Panc1 (cell line): Measurements from ENCODE around the gene CLRN3. TPM values are rescaled to one million over a fixed set of nuclear protein-coding genes. Genes with fewer than 3 reads are reported as not detected.

Source experiments
- ATAC-seq: fragments of 200-7000 bp; cut with Tn5 transposase; 2 replicates; pipeline ENCODE4 v1.9.1; 2020; ENCODE audit warnings: mild to moderate bottlenecking, moderate library complexity
- BruUV-seq: library from RNA; stranded (reverse); fragments of 400-500 nt; replicated peaks from 2 replicates; lab custom pipeline; 2021; lab: Mats Ljungman, UMichigan
- CTCF ChIA-PET: fragments of 300-600 bp; sonication (Branson Sonifier 250); formaldehyde crosslinking; loops from one replicate; lab custom pipeline; 2022; ENCODE audit warnings: antibody characterized with exemption; lab: Charles Lee
- POLR2A ChIA-PET: fragments of 300-600 bp; sonication (Branson Sonifier 250); formaldehyde crosslinking; loops from one replicate; lab custom pipeline; 2022; ENCODE audit warnings: antibody characterized with exemption; lab: Charles Lee
- DNase-seq: peaks from one replicate; pipeline ENCODE4 v3.0.0-alpha.2; 2010; ENCODE audit warnings: low read depth, low spot score
- H3K27ac ChIP-seq: 2 replicates; pipeline ENCODE4 v1.5.1; 2011; ENCODE audit warnings: mild to moderate bottlenecking, low read length, inconsistent platforms
- H3K27me3 ChIP-seq: fragments of 200-500 bp; sonication (Bioruptor generic); 2 replicates; pipeline ENCODE4 v1.6.0; 2014; ENCODE audit warnings: low read length, inconsistent platforms; ENCODE audit not compliant: control insufficient read depth, insufficient read depth
- H3K36me3 ChIP-seq: fragments of 200-500 bp; sonication (Bioruptor generic); 2 replicates; pipeline ENCODE4 v1.5.1; 2014; ENCODE audit warnings: inconsistent platforms, mild to moderate bottlenecking, low read length, moderate library complexity; ENCODE audit not compliant: control insufficient read depth, insufficient read depth
- H3K4me1 ChIP-seq: 2 replicates; pipeline ENCODE4 v1.5.1; 2011; ENCODE audit warnings: inconsistent platforms, mild to moderate bottlenecking, low read length, moderate library complexity; ENCODE audit not compliant: control insufficient read depth, insufficient read depth
- H3K4me3 ChIP-seq, 2 experiments: 2 replicates each; pipeline ENCODE4 v1.5.1; 2011 to 2012; ENCODE audit warnings: low read depth in 2 of 2, low read length in 2 of 2, mild to moderate bottlenecking in 2 of 2, inconsistent platforms in 1 of 2, moderate library complexity in 1 of 2
- H3K9me3 ChIP-seq: fragments of 200-500 bp; sonication (Bioruptor generic); 2 replicates; pipeline ENCODE4 v1.5.1; 2014; ENCODE audit warnings: low read depth, mild to moderate bottlenecking, inconsistent platforms, low read length, moderate library complexity; ENCODE audit not compliant: control insufficient read depth, insufficient read depth
- POLR2AphosphoS5 ChIP-seq: IDR thresholded peaks from 2 replicates; pipeline ENCODE4 v1.6.1; 2012; ENCODE audit warnings: mild to moderate bottlenecking, low read depth, low read length, moderate library complexity
- SIN3A ChIP-seq: IDR thresholded peaks from 2 replicates; pipeline ENCODE4 v1.6.1; 2012; ENCODE audit warnings: low read depth, mild to moderate bottlenecking, low read length, moderate library complexity, borderline replicate concordance; ENCODE audit not compliant: insufficient read depth
- TCF7L2 ChIP-seq: IDR thresholded peaks from 2 replicates; pipeline ENCODE4 v1.6.1; 2011; ENCODE audit warnings: mild to moderate bottlenecking, low read depth, low read length, inconsistent platforms
- in situ Hi-C: cut with HindIII; loops from 2 replicates; pipeline ENCODE4 v1.10.0; 2016; ENCODE audit warnings: low sequenced_read_pairs, low pct_unique_long_range_greater_than_20kb
- intact Hi-C: fragments of 100-400 bp; cut with micrococcal nuclease; formaldehyde crosslinking; loops from one replicate; pipeline ENCODE4 v1.10.0; 2022; ENCODE audit not compliant: unreplicated experiment
- total RNA-seq: library from RNA; stranded (reverse); gene quantifications from one replicate; pipeline ENCODE4 v1.2.1, GENCODE V29; 2021; ENCODE audit not compliant: unreplicated experiment
- TF ChIP-seq, protein P1 (sequence below): fragments of 450-650 bp; IDR thresholded peaks from 2 replicates; pipeline ENCODE4 v1.5.1; 2017; ENCODE audit warnings: mild to moderate bottlenecking
- TF ChIP-seq, protein P2 (sequence below), 2 experiments: IDR thresholded peaks; 2 replicates each; pipeline ENCODE4 v1.6.1; 2011 to 2012; ENCODE audit warnings: low read depth in 2 of 2, control low read depth in 1 of 2, low read length in 1 of 2, mild to moderate bottlenecking in 1 of 2, moderate library complexity in 1 of 2; ENCODE audit not compliant: insufficient read depth in 1 of 2

Gene CLRN3
- total RNA-seq, 1 experiment from 2014 or later = not detected

DNA sequence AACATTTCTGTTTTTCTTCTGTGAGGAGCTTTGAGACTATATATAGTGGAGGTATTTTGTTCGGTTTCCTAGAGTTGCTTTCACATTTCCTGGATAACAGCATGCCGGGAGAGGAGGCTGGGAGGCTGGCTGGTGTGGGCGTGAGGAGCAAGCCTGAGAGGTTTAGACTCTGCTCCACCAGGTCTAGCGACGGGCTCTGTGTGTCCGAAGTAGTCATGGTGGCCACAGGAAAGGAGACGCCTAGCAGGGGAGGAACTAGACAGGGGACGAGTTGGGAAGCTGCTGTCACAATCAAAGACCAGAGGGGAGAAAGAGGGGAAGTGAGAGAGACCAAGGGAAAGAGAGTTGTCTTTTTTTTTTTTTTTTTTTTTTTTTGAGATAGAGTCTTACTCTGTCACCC, 33.7 kb upstream of the CLRN3 start:
- ATAC-seq (no peak), DNase-seq (no peak)
- Histone ChIP-seq H3K4me1 (peaks cover 15% of the 10 kb centered on the region), H3K27ac (no peak overlapping the region), H3K27me3 (no peaks in the 10 kb centered on the region; the same call in 1 of the 2 replicates), H3K4me3 (no peak overlapping the region), H3K36me3 (no peaks in the 10 kb centered on the region), H3K9me3 (no peaks in the 10 kb centered on the region)
- in situ Hi-C loops = no loop called here
- TF ChIP-seq POLR2AphosphoS5 (no peak), TCF7L2 (no peak), SIN3A (no peak)
- TF ChIP-seq, protein P1, sequence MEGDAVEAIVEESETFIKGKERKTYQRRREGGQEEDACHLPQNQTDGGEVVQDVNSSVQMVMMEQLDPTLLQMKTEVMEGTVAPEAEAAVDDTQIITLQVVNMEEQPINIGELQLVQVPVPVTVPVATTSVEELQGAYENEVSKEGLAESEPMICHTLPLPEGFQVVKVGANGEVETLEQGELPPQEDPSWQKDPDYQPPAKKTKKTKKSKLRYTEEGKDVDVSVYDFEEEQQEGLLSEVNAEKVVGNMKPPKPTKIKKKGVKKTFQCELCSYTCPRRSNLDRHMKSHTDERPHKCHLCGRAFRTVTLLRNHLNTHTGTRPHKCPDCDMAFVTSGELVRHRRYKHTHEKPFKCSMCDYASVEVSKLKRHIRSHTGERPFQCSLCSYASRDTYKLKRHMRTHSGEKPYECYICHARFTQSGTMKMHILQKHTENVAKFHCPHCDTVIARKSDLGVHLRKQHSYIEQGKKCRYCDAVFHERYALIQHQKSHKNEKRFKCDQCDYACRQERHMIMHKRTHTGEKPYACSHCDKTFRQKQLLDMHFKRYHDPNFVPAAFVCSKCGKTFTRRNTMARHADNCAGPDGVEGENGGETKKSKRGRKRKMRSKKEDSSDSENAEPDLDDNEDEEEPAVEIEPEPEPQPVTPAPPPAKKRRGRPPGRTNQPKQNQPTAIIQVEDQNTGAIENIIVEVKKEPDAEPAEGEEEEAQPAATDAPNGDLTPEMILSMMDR = no peak
- TF ChIP-seq, protein P2, sequence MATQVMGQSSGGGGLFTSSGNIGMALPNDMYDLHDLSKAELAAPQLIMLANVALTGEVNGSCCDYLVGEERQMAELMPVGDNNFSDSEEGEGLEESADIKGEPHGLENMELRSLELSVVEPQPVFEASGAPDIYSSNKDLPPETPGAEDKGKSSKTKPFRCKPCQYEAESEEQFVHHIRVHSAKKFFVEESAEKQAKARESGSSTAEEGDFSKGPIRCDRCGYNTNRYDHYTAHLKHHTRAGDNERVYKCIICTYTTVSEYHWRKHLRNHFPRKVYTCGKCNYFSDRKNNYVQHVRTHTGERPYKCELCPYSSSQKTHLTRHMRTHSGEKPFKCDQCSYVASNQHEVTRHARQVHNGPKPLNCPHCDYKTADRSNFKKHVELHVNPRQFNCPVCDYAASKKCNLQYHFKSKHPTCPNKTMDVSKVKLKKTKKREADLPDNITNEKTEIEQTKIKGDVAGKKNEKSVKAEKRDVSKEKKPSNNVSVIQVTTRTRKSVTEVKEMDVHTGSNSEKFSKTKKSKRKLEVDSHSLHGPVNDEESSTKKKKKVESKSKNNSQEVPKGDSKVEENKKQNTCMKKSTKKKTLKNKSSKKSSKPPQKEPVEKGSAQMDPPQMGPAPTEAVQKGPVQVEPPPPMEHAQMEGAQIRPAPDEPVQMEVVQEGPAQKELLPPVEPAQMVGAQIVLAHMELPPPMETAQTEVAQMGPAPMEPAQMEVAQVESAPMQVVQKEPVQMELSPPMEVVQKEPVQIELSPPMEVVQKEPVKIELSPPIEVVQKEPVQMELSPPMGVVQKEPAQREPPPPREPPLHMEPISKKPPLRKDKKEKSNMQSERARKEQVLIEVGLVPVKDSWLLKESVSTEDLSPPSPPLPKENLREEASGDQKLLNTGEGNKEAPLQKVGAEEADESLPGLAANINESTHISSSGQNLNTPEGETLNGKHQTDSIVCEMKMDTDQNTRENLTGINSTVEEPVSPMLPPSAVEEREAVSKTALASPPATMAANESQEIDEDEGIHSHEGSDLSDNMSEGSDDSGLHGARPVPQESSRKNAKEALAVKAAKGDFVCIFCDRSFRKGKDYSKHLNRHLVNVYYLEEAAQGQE (IDR thresholded peaks at IDR 0.05; ENCODE audit: insufficient read depth in 1 of 2, low read depth in 2 of 2, low read length in 1 of 2) = no peak
- ChIA-PET CTCF (no interaction called here), POLR2A (no interaction called here)
- intact Hi-C loops = no loop called here
- BruUV-seq = no TSS peak

DNA sequence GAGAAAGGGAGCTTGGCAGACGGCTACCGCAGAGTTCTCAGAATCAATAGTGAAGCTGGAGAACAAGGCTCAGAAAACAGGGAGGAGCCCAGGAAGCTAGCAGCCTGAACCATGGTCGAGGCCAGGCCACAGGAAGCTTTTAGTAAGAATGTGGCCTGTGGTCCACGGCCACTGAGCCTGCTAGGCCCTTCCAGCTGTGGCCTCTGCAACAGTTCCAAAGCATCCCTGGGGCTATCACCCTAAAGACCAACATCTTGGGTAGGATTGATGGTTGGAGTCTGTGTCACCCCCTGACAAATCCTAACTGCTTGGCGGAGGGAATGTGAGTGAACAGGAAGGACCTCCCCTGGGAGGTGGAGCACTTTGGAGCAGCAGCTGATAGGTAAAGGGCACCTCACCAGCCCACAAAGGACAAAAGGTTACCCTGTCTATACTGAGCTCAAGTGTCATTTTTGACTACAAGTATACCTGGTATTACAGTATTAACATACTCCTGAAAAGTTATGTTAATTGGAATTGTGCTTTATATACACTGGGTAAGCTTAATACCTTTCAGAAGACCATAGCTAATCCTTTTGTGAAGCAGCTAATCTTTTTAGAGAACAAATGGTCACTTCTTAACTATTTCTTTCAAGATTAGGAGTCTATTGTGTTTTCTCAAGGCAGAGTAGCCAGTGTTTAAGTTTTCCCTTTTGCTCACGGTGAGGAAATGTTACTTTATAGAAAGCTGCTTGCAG, 32.9 kb upstream of the CLRN3 start:
- H3K36me3 ChIP-seq = no peaks in the 10 kb centered on the region
- DNase-seq = no peak
- H3K27ac ChIP-seq = no peak overlapping the region
- peaks cover 15% of the 10 kb centered on the region for H3K4me1 ChIP-seq
- no TSS peak for BruUV-seq
- CTCF ChIA-PET = no interaction called here
- intact Hi-C loops = no loop called here
- POLR2A ChIA-PET = no interaction called here
- no peak for TF ChIP-seq SIN3A
- no peaks in the 10 kb centered on the region; the same call in 1 of the 2 replicates for H3K27me3 ChIP-seq
- H3K9me3 ChIP-seq = no peaks in the 10 kb centered on the region
- ATAC-seq = no peak
- in situ Hi-C loops = no loop called here
- no peak overlapping the region for H3K4me3 ChIP-seq

DNA sequence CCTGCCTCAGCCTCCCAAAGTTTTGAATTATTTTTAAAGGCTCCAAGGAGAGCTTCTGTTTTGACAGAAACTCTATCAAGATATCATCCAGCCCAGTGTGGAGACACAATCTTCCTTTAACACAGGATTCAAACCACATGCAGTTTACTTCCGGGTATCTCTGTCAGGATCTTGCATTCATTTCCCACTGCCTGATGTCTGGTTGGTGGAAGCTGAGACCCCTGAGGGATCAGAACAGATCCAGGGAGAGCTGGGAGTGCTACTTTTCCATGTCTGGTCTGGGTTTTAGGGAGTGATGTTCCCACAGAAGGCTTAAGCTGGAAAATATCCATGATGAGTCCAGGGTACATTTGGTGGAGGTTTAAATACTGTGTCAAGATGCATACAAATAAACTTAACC, 30.9 kb upstream of the CLRN3 start:
- intact Hi-C loops (no loop called here), in situ Hi-C loops (no loop called here)
- DNase-seq (no peak), ATAC-seq (no peak)
- POLR2A ChIA-PET = no interaction called here
- H3K27me3 ChIP-seq = no peaks in the 10 kb centered on the region; the same call in 1 of the 2 replicates
- 0 out of 2 replicates have a peak overlapping the region, but pooled peaks have one; percentile 34 for H3K27ac ChIP-seq
- H3K4me1 ChIP-seq = peaks cover 15% of the 10 kb centered on the region
- CTCF ChIA-PET = interaction anchor here (0.6 to 1.3 kb wide), 2 partner anchors 44 to 88 kb away, joined by 3 read pairs; no protein-coding TSS in a partner anchor
- TF ChIP-seq, protein P2 (IDR thresholded peaks at IDR 0.05; ENCODE audit: insufficient read depth in 1 of 2, low read depth in 2 of 2, low read length in 1 of 2) = no peak
- TF ChIP-seq, protein P1 = no peak
- TF ChIP-seq TCF7L2 (no peak), SIN3A (no peak)
- H3K4me3 ChIP-seq = no peak overlapping the region
- H3K36me3 ChIP-seq = no peaks in the 10 kb centered on the region
- no peaks in the 10 kb centered on the region for H3K9me3 ChIP-seq
- BruUV-seq = no TSS peak
